OCI-LY7 (cell line): ENCODE results near the gene KCNK4. TPM values are rescaled to one million over a fixed set of nuclear protein-coding genes. Genes with fewer than 3 reads are reported as not detected.

Experiments
- BruUV-seq: library from RNA; stranded (reverse); fragments of 400-500 nt; replicated peaks from 2 replicates; lab custom pipeline; 2021; lab: Mats Ljungman, UMichigan
- CTCF ChIA-PET: fragments of 300-600 bp; sonication (Branson Sonifier 250); formaldehyde crosslinking; loops from one replicate; lab custom pipeline; 2022; ENCODE audit warnings: antibody characterized with exemption; ENCODE audit not compliant: unreplicated experiment; lab: Charles Lee
- POLR2A ChIA-PET: fragments of 300-600 bp; sonication (Branson Sonifier 250); formaldehyde crosslinking; loops from one replicate; lab custom pipeline; 2022; ENCODE audit warnings: antibody characterized with exemption; lab: Charles Lee
- DNase-seq: peaks from one replicate; pipeline ENCODE4 v3.0.0-alpha.2; 2015; ENCODE audit warnings: low spot score
- H2AFZ ChIP-seq: fragments of 200-600 bp; sonication (generic), shearing (Covaris generic); 2 replicates; pipeline ENCODE4 v1.6.1; 2014; ENCODE audit warnings: mild to moderate bottlenecking, antibody characterized with exemption, low read length, moderate library complexity
- H3K27ac ChIP-seq: fragments of 200-600 bp; sonication (generic); 2 replicates; pipeline ENCODE4 v1.5.1; 2014; ENCODE audit warnings: mixed run types, low read depth, mild to moderate bottlenecking, moderate library complexity, low read length, inconsistent platforms; ENCODE audit not compliant: poor library complexity, severe bottlenecking
- H3K36me3 ChIP-seq: fragments of 200-600 bp; sonication (generic); 2 replicates; pipeline ENCODE4 v1.6.1; 2014; ENCODE audit warnings: mild to moderate bottlenecking, antibody characterized with exemption, low read length, moderate library complexity, mixed read lengths; ENCODE audit not compliant: insufficient read depth
- H3K4me1 ChIP-seq: fragments of 200-600 bp; sonication (generic); 2 replicates; pipeline ENCODE4 v1.5.1; 2014; ENCODE audit warnings: mild to moderate bottlenecking, low read length; ENCODE audit not compliant: insufficient read depth, poor library complexity, severe bottlenecking
- H3K4me2 ChIP-seq: fragments of 200-600 bp; sonication (generic); 2 replicates; pipeline ENCODE4 v1.6.1; 2014; ENCODE audit warnings: mild to moderate bottlenecking, low read length
- H3K4me3 ChIP-seq: fragments of 200-600 bp; sonication (generic); 2 replicates; pipeline ENCODE4 v1.5.1; 2014; ENCODE audit warnings: mild to moderate bottlenecking, low read depth, low read length; ENCODE audit not compliant: poor library complexity, severe bottlenecking
- H3K79me2 ChIP-seq: fragments of 200-600 bp; sonication (generic); 2 replicates; pipeline ENCODE4 v1.6.1; 2016; ENCODE audit warnings: low read depth, mild to moderate bottlenecking, low read length, moderate library complexity, mixed read lengths; ENCODE audit not compliant: insufficient read depth
- H3K9me2 ChIP-seq: fragments of 200-600 bp; sonication (generic); 2 replicates; pipeline ENCODE4 v1.6.1; 2016; ENCODE audit warnings: mild to moderate bottlenecking, low read length, mixed read lengths; ENCODE audit not compliant: insufficient read depth
- H3K9me3 ChIP-seq: fragments of 200-600 bp; sonication (generic); 2 replicates; pipeline ENCODE4 v1.6.1; 2014; ENCODE audit warnings: mild to moderate bottlenecking, mixed run types, low read length, mixed read lengths
- H4K20me1 ChIP-seq: fragments of 200-600 bp; sonication (generic); 2 replicates; pipeline ENCODE4 v1.6.1; 2014; ENCODE audit warnings: mild to moderate bottlenecking, antibody characterized with exemption, low read length, moderate library complexity, mixed read lengths; ENCODE audit not compliant: insufficient read depth
- EZH2phosphoT487 ChIP-seq: fragments of 200-600 bp; sonication (generic); IDR thresholded peaks from 2 replicates; pipeline ENCODE4 v1.6.1; 2018; ENCODE audit warnings: low read depth, borderline replicate concordance, mild to moderate bottlenecking, mixed run types, antibody characterized with exemption, low read length, moderate library complexity, mixed read lengths
- intact Hi-C: fragments of 100-400 bp; cut with micrococcal nuclease; formaldehyde crosslinking; loops from one replicate; pipeline ENCODE4 v1.10.0; 2022; ENCODE audit not compliant: unreplicated experiment
- total RNA-seq, 2 experiments: library from RNA; depleted of rRNA in 1 of 2; stranded (reverse); fragments of >200 nt in 1 of 2; shearing (Covaris generic) in 1 of 2; gene quantifications; 2 replicates each; pipeline ENCODE4 v1.2.3, GENCODE V29; 2014 to 2022
- TF ChIP-seq, protein P1 (sequence below): fragments of 200-600 bp; sonication (generic); conservative IDR thresholded peaks from 2 replicates; pipeline ENCODE4 v1.5.1; 2014; ENCODE audit warnings: mild to moderate bottlenecking, antibody characterized with exemption, low read length, moderate library complexity, mixed read lengths

Gene KCNK4
- total RNA-seq, 2 experiments from 2014 or later = 0.80 to 0.95 TPM

DNA sequence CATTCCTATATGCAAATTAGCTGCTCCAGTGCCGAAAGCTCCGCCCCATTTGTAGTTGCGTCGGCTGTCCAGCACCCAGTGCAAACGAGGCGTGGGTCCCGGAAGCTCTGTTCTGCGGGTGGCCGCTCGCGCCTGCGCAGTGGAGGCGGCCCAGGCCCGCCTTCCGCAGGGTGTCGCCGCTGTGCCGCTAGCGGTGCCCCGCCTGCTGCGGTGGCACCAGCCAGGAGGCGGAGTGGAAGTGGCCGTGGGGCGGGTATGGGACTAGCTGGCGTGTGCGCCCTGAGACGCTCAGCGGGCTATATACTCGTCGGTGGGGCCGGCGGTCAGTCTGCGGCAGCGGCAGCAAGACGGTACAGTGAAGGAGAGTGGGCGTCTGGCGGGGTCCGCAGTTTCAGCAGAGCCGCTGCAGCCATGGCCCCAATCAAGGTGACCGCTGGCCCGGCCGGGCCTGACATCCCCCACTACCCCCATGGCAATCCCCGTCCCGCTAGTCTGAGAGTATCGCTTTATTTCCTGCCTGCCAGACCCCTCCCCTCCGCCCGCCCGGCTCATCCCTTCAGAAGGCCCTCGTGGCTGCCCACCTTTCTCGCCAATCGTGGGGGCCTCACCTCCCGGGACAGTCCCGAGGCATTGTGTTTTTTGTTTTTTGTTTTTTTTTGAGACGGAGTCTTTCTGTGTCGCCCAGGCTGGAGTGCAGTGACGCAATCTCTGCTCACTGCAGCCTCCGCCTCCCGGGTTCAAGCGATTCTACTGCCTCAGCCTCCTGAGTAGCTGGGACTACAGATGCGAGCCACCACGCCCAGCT is 27.1 kb downstream of the KCNK4 start, which contains the start of gene PRDX5:
Gene PRDX5, plus strand, starts transcription at position 161 of the 805 bp plus-strand sequence. Its CDS starts 95 bp downstream, at position 256.
- DNase-seq = peak; percentile 98
- H3K4me2 ChIP-seq = peak within 1 kb of the TSS; percentile 79
- H3K4me1 ChIP-seq = peaks cover 29% of the 10 kb centered on the region
- H3K27ac ChIP-seq = peak within 1 kb of the TSS; percentile 88
- ChIA-PET POLR2A (interaction anchor here (0.5 to 2.3 kb wide), 26 partner anchors 11 to 684 kb away, joined by 3 to 22 read pairs (median 4); partner anchors contain the start of genes BAD, CCDC88B, ESRRA and FERMT3), CTCF (interaction anchor here (0.6 to 2.1 kb wide), 16 partner anchors 10 to 457 kb away, joined by 3 to 33 read pairs (median 4); partner anchors contain the start of genes ESRRA and FERMT3)
- no peaks in the 10 kb centered on the region for H4K20me1 ChIP-seq
- peak within 1 kb of the TSS; percentile 57; the same call in 1 of the 2 replicates for H2AFZ ChIP-seq
- H3K79me2 ChIP-seq = peaks cover 17% of the 10 kb centered on the region; the same call in 1 of the 2 replicates
- H3K9me2 ChIP-seq = no peaks in the 10 kb centered on the region
- no peaks in the 10 kb centered on the region for H3K9me3 ChIP-seq
- no TSS peak for BruUV-seq
- intact Hi-C loops = loop anchor here (1.0 to 2.0 kb wide), 5 partner anchors 13 to 37 kb away; partner anchors contain the start of genes CCDC88B and ESRRA
- peaks cover 76% of the 10 kb centered on the region for H3K36me3 ChIP-seq
- TF ChIP-seq, protein P1, sequence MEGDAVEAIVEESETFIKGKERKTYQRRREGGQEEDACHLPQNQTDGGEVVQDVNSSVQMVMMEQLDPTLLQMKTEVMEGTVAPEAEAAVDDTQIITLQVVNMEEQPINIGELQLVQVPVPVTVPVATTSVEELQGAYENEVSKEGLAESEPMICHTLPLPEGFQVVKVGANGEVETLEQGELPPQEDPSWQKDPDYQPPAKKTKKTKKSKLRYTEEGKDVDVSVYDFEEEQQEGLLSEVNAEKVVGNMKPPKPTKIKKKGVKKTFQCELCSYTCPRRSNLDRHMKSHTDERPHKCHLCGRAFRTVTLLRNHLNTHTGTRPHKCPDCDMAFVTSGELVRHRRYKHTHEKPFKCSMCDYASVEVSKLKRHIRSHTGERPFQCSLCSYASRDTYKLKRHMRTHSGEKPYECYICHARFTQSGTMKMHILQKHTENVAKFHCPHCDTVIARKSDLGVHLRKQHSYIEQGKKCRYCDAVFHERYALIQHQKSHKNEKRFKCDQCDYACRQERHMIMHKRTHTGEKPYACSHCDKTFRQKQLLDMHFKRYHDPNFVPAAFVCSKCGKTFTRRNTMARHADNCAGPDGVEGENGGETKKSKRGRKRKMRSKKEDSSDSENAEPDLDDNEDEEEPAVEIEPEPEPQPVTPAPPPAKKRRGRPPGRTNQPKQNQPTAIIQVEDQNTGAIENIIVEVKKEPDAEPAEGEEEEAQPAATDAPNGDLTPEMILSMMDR = peak; percentile 70
- no peak for TF ChIP-seq EZH2phosphoT487
- peak within 1 kb of the TSS; percentile 83 for H3K4me3 ChIP-seq

DNA sequence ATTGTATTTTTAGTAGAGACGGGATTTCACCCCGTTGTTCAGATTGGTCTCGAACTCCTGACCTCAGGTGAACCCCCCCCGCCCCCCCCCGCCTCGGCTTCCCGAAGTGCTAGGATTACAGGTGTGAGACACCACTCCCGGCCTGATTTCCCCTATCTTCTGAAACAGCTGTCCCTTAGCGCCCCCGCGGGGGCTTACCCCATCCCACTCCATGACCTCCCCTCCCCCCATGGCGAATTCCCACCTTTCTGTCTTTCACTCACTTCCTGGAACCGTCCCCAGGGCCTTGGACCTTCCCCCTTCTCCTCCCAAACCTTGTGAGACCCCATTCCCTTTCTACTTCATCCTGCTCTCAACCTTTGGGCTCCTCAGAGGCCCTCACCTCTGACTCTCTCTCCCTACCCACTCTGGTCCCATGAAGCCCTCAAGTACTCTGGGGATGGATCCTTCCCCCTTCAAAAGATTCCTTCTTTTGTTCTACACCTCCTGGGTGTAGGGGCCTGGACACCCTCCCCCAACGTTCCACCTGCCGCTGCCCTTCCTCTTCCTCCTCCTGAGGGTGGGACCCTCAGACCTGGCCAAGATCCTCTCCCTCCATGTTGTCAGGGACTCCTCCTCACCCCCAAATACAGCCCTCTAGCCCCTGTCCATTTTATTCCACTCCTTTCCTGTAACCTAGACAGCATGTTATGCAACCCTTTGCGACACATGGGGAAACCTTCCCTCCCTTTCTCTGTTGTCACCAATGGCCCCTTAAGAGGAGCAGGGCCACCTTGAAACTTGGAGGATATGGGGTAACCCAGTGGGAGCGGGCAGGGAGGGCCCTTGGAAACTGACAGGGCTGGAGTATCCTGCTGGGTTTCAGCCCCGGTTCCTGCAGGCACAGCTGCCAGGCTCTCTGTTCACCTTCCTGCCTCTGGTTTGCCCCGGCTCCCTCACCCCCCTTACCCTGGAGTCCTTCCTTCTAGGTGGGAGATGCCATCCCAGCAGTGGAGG is 28.0 kb downstream of the KCNK4 start:
- intact Hi-C loops = loop anchor here (1.0 to 2.0 kb wide), 2 partner anchors 12 to 22 kb away; partner anchors contain the start of gene CCDC88B
- H3K4me2 ChIP-seq = peak overlapping the region; percentile 79
- H3K9me2 ChIP-seq = no peaks in the 10 kb centered on the region
- H2AFZ ChIP-seq = no peak overlapping the region; the same call in 1 of the 2 replicates
- peaks cover 29% of the 10 kb centered on the region for H3K4me1 ChIP-seq
- no peaks in the 10 kb centered on the region for H4K20me1 ChIP-seq
- peaks cover 17% of the 10 kb centered on the region; the same call in 1 of the 2 replicates for H3K79me2 ChIP-seq
- ChIA-PET CTCF (interaction anchor here (1.5 to 2.1 kb wide), 2 partner anchors 23 to 37 kb away, joined by 12 to 33 read pairs; no protein-coding TSS in a partner anchor), POLR2A (interaction anchor here (0.6 to 1.9 kb wide), 7 partner anchors 13 to 520 kb away, joined by 4 to 14 read pairs (median 10); partner anchors contain the start of genes ESRRA and FKBP2)
- TSS peak; percentile 55 for BruUV-seq
- no peak for DNase-seq
- H3K27ac ChIP-seq = peak overlapping the region; percentile 88
- peaks cover 69% of the 10 kb centered on the region for H3K36me3 ChIP-seq
- H3K9me3 ChIP-seq = no peaks in the 10 kb centered on the region
- TF ChIP-seq, protein P1 = no peak
- no peak for TF ChIP-seq EZH2phosphoT487
- H3K4me3 ChIP-seq = peak overlapping the region; percentile 83
